ENCODE data around the gene PPARD.
"Not testable (repeated sequence)": the region's sequence is repeated elsewhere in the genome, so short reads cannot be mapped to it uniquely, and the experiment has no call there.

PPARD gene

GRCh38 chr6:35388772-35389352 is 46.5 kb downstream of the PPARD start:
- Histone ChIP-seq H3K4me3 (ENCODE audit: low read depth, low read length) (no peak overlapping the region), H3K27me3 (no peaks in the 10 kb centered on the region), H3K36me3 (no peaks in the 10 kb centered on the region), H3K4me1 (no peaks in the 10 kb centered on the region; the same call in 1 of the 2 replicates), H3K9me3 (no peaks in the 10 kb centered on the region)
- DNase-seq, result no peak
- TF ChIP-seq CTCF (IDR thresholded peaks at IDR 0.05; ENCODE audit: low read depth, low read length), result no peak

- H3K4me1 ChIP-seq; H3K27me3 ChIP-seq; H3K36me3 ChIP-seq; DNase-seq; H3K9me3 ChIP-seq; H3K4me3 ChIP-seq (ENCODE audit: low read depth, low read length): not testable (repeated sequence)
Observed at GRCh38 chr6:35389386-35389785, 47.0 kb downstream of the PPARD start.

GRCh38 chr6:35391240-35391968 is 49.0 kb downstream of the PPARD start:
- Histone ChIP-seq H3K9me3 (no peaks in the 10 kb centered on the region), H3K36me3 (no peaks in the 10 kb centered on the region), H3K27me3 (no peaks in the 10 kb centered on the region), H3K4me1 (peaks cover 4% of the 10 kb centered on the region), H3K4me3 (ENCODE audit: low read depth, low read length) (no peak overlapping the region)
- DNase-seq, result no peak
- TF ChIP-seq CTCF (IDR thresholded peaks at IDR 0.05; ENCODE audit: low read depth, low read length), result no peak

- Histone ChIP-seq H3K4me3 (ENCODE audit: low read depth, low read length) (no peak overlapping the region), H3K9me3 (no peaks in the 10 kb centered on the region), H3K36me3 (no peaks in the 10 kb centered on the region), H3K27me3 (no peaks in the 10 kb centered on the region), H3K4me1 (peaks cover 4% of the 10 kb centered on the region)
- no peak for TF ChIP-seq CTCF (IDR thresholded peaks at IDR 0.05; ENCODE audit: low read depth, low read length)
- DNase-seq, result peak; percentile 28
Observed at GRCh38 chr6:35392111-35392702, 49.8 kb downstream of the PPARD start.

GRCh38 chr6:35392773-35393672 is 50.7 kb downstream of the PPARD start:
- no peak overlapping the region for H3K4me3 ChIP-seq (ENCODE audit: low read depth, low read length)
- H3K9me3 ChIP-seq, result no peaks in the 10 kb centered on the region
- TF ChIP-seq CTCF (IDR thresholded peaks at IDR 0.05; ENCODE audit: low read depth, low read length), result no peak
- H3K27me3 ChIP-seq, result no peaks in the 10 kb centered on the region
- DNase-seq, result no peak
- peaks cover 4% of the 10 kb centered on the region for H3K4me1 ChIP-seq
- H3K36me3 ChIP-seq, result no peaks in the 10 kb centered on the region

GRCh38 chr6:35396991-35397390 is 54.6 kb downstream of the PPARD start:
- Histone ChIP-seq H3K4me1 (peaks cover 4% of the 10 kb centered on the region), H3K36me3 (no peaks in the 10 kb centered on the region), H3K27me3 (no peaks in the 10 kb centered on the region), H3K9me3 (no peaks in the 10 kb centered on the region), H3K4me3 (ENCODE audit: low read depth, low read length) (no peak overlapping the region)
- no peak for DNase-seq
- no peak for TF ChIP-seq CTCF (IDR thresholded peaks at IDR 0.05; ENCODE audit: low read depth, low read length)
